Stimulated activated naive CD4-positive, alpha-beta T cell treated with Interleukin-2 at 50 U/mL for 16 hours (primary cell): ENCODE results near the gene CHST8.

Experiments used
- DNase-seq: peaks from one replicate; lab custom pipeline; 2025; lab: John Stamatoyannopoulos, UW

The CHST8 gene

GRCh38 chr19:33717878-33718277, 96.1 kb downstream of the CHST8 start:
- DNase-seq, result no peak

- DNase-seq, result no peak
Observed at GRCh38 chr19:33718651-33719254, 97.0 kb downstream of the CHST8 start.

- DNase-seq, result no peak
Observed at GRCh38 chr19:33719366-33720154, 97.8 kb downstream of the CHST8 start.

- DNase-seq, result no peak
Observed at GRCh38 chr19:33720155-33720493, 98.4 kb downstream of the CHST8 start.

DNA sequence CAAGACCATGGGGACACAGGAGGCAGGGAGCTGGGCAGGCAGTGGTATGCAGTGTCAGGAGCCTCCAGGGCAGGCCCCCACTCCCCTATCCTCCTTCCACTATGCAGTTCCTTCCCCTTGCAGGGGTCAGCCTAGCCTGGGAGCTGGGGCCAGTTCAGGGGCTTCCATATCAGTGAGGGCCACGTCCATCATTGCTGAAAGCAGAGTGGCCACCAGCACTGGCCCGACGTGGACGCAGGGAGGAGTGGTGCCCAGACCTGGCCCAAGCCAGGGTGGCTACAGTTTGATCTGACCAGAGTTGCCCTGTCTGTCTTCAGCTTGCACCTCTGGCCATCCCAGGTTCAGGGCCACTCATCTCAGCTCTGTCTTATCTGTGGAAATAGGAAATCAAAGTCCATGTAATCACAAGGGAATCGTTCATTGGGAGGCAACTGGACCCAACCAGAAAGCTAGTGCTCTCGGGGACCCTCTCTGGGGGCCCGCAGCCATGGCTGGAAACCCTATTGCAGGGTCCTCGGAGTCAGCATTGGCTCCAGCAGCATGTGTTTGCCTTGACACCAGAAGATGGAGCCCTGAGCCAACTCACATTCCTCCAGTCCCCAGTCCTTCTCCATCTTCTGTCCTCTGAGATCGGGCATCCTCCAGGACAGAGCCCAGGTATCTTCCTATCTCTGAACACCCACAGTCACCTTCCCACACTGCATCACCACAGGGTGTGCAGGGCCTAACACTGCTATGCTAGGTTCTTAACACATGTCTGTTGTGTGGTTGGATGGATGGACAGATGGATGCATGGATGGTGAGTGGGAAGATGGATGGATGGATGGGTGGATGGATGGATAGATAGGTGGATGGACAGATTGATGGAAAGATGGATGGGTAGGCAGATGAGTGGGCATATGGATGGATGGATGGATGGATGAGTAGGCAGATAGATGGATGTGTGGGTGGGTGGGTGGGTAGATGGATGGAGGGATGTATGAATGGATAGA, 99.2 kb downstream of the CHST8 start:
- no peak for DNase-seq

- no peak for DNase-seq
Observed at GRCh38 chr19:33721735-33722297, 100.1 kb downstream of the CHST8 start.

GRCh38 chr19:33722456-33723239, 100.9 kb downstream of the CHST8 start:
- DNase-seq, result no peak

GRCh38 chr19:33723512-33723911, 101.8 kb downstream of the CHST8 start:
- no peak for DNase-seq

- no peak for DNase-seq
Observed at GRCh38 chr19:33724021-33724720, 102.4 kb downstream of the CHST8 start.

GRCh38 chr19:33724721-33725060, 102.9 kb downstream of the CHST8 start:
- no peak for DNase-seq

DNA sequence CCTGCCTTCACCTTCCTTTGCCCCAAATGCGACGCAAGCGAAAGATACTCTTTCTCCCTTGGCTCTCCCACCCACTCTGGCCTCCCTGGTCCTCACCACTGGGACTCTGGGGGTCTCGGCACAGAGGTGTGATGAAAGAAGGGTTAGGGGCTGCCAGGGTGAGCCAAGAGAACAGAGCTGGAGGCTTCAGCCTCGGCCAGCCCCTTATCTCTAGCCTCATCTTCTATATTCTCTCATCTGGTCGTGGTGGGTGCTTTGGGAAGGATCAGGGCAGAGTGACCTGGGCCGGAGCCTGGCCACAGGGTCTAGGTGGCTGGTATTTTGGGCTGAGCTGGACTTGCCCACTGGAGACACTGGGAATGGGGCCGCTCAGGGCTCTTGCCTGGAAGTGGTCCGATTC, 103.8 kb downstream of the CHST8 start:
- DNase-seq, result no peak

DNA sequence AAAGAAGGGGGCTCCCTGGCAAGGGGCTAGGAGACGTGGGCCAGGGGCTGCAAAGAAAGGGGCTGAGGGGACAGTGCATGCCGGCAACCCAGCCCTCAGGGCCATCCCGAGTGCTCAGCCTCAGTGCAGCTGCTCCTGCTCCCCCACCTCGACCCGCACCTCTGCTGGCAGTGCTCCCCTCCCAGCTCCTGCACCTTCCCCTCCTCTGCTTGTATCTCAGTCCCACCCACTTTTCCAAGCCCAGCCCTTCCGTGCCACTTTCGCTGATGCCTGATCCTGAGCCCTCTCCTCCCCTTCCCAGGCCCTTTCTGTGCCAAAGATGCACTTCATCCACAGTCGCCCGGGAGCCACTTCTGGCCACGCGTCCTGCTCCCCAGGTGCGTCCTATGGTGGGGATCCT, 105.0 kb downstream of the CHST8 start:
- DNase-seq, result no peak

DNA sequence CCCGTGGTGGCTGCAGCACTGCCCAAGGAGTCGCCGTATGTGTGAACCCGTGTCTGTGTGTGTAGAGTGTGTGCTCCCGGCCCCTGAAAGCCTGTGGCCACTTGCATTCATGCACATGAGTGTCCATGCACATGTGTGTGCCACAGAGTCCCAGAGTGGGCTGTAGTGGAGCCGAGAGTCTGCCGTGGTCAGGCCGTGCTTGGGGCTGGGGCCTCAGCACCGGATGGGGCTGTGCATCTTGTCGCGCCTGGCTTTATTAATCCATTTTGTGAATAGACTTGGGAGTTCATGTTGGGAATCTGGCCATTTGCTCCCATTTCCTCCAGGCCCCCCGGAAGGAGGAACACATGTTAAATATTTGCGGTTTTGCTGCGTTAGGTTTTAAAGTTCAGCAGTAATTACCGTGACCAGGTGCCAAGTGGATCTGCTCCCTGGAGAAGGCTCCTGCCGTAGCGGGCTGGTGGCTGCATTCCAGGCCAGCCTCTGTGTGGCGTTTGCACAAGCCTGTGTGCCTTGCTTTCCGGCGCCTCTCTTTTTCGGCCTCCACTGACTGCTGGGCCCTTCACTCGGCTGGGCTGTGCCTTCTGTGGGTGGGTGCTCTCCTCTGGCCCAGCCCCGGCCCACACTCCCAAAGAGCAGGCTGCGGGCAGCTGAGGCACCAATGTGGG, 105.7 kb downstream of the CHST8 start:
- no peak for DNase-seq

DNA sequence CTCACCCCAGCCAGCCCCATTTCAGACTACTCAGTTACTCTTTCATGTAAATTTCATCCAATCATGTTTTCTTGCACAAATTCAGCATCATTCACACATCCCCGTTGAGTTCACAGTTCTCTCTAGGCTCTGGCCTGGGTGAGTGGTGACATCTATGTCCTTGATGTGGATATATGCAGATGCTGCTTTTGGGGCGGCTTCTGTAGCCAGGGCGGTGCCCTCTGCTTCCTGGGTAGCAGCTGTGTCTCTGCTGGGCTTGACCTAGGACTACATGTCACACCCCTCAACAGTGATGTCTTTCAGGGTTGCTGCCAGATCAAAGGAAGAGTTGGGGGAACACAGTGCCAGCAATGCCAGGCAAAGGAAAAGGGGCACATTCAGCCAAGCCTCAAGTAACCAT, 106.4 kb downstream of the CHST8 start:
- no peak for DNase-seq

- no peak for DNase-seq
Observed at GRCh38 chr19:33730858-33731607, 109.3 kb downstream of the CHST8 start.

- no peak for DNase-seq
Observed at GRCh38 chr19:33731881-33732280, 110.1 kb downstream of the CHST8 start.

GRCh38 chr19:33734913-33735312, 113.2 kb downstream of the CHST8 start:
- DNase-seq, result no peak

GRCh38 chr19:33736158-33736557, 114.4 kb downstream of the CHST8 start:
- no peak for DNase-seq

DNA sequence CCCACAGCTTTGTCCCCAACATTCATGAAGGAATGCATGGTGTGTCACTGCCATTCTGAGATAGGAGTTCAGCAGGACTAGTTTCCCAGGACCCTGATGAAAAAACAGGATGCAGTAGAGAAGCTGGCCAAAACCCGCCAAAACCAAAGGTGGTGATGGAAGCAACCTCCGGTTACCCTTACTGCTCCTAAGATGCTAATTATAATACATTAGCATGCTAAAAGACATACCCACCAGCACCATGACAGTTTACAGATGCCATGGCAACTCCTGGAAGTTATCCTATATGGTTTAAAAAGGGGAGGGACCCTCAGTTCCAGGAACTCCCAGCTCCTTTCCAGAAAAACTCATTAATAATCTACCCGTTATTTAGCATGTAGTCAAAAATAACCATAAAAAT, 115.0 kb downstream of the CHST8 start:
- DNase-seq, result no peak
